ENCODE measurements around the gene GTF2F2.

Gene GTF2F2

DNA sequence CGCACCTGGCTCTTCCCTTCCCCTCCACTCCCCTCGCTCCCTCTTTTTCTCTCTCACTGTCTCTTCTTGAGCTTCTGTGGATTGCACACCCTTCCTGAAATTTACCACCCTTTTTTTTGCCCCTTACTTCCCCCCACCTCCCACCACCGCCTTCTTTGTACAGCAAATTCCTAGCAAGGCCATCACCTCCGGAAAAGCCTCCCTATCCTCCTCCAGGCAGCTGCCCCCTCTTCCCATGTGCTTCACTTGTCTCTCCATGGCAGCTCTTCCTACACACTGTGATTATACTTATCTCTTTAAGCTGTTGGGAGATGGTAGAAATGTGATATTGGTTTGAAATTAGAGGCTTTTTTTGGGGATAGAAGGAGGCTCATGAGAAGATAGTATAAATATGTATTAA lies 108.9 kb downstream of the GTF2F2 start:
- no peak overlapping the region for H3K27ac ChIP-seq
- TF ChIP-seq, protein P1, sequence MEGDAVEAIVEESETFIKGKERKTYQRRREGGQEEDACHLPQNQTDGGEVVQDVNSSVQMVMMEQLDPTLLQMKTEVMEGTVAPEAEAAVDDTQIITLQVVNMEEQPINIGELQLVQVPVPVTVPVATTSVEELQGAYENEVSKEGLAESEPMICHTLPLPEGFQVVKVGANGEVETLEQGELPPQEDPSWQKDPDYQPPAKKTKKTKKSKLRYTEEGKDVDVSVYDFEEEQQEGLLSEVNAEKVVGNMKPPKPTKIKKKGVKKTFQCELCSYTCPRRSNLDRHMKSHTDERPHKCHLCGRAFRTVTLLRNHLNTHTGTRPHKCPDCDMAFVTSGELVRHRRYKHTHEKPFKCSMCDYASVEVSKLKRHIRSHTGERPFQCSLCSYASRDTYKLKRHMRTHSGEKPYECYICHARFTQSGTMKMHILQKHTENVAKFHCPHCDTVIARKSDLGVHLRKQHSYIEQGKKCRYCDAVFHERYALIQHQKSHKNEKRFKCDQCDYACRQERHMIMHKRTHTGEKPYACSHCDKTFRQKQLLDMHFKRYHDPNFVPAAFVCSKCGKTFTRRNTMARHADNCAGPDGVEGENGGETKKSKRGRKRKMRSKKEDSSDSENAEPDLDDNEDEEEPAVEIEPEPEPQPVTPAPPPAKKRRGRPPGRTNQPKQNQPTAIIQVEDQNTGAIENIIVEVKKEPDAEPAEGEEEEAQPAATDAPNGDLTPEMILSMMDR (conservative IDR thresholded peaks at IDR 0.05) = no peak
- TF ChIP-seq ZFX (IDR thresholded peaks at IDR 0.05) = no peak

DNA sequence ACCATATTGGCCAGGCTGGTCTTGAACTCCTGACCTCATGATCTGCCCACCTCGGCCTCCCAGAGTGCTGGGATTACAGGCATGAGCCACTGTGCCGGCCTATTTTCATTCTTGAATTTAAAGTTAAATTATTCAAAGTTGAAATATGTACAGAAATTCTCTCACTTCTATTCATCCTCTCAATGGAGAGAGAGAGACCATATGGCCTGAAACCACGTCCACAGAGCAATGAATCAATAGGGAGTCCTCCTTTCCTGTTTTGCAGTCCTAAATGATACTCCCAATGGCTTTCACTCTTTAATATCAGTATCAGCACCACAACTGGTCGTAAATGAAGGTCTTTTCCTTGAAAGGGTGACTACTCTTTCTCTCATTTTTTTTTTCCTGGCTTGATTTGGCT lies 111.0 kb downstream of the GTF2F2 start:
- TF ChIP-seq, protein P1 (conservative IDR thresholded peaks at IDR 0.05) = no peak
- no peak for TF ChIP-seq ZFX (IDR thresholded peaks at IDR 0.05)
- no peak overlapping the region for H3K27ac ChIP-seq

DNA sequence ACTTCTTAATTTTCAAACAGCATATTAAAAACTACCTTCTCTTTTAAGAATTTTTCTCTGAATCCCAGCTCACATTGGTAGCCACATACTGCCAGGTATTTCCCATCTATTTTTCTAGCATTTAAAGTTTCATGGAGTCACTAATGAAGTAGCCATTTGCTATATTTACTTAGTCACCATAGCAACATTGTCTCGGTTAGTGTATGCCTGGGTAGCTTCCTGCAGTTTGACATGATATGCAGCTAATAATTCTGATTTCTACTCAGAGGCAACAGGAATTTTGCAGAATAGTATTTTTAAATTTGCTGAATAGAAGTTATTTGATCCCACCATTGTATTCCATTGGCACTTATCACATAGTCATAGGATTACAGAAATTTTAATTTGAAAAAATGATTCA lies 111.4 kb downstream of the GTF2F2 start:
- TF ChIP-seq, protein P1 (conservative IDR thresholded peaks at IDR 0.05) = no peak
- TF ChIP-seq ZFX (IDR thresholded peaks at IDR 0.05) = no peak
- no peak overlapping the region for H3K27ac ChIP-seq

DNA sequence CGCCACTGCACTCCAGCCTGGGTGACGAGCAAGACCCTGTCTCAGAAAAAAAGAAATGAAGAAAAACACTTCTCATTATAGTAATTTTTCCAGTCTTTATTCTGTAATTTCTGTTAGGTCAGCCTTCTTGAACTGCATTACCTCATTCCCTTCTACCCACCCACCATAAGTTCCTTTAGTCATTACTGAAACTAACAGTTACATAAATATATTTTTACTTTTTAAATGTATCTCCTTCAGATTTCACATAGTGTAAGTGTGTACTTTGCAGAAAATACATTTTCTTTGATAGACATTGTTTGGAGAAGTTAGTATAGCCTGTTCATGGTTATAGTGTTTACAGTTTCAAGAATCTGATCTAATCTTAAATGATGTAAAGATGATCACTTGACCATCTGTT lies 112.3 kb downstream of the GTF2F2 start:
- no peak for TF ChIP-seq ZFX (IDR thresholded peaks at IDR 0.05)
- TF ChIP-seq, protein P1 (conservative IDR thresholded peaks at IDR 0.05) = no peak
- H3K27ac ChIP-seq = no peak overlapping the region

DNA sequence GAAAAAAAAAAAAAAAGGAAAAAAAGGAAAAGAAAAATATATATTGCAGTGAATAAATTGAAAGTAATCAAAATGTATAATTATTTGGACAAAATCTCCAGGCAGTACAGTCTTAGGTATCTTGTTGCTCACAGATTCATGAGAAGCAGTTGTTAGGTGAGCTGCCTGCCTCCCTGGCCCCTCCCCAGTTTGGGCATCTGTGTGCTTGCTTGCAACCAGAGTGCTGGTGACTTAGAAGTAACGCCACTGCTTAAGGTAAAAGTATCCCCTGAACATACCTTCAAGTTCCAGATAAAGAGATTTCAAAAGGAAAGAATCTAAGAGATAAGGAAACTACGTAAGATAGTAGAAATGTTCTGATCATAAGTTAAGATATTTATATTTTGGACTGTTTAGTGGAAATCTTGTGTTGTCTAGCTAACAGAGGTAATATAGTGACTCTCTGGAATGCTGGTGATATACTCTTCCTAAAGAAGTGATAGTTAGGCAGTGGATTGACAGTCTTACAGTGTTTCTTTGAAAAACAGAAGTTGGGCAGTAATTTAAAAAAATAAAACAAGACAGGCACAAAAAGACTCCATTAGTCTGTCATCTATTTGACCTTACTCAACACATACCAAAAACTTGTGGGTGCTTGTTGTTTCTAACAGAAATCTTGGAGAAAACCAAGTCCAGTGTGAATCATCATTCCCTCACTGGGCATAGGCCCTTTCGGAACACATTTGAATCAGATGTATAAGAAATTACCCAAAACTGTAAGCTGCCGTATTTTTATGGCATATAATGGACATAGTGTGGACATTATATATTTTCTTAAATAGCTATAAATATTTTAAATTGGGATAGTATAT lies 118.9 kb downstream of the GTF2F2 start:
- no peak for TF ChIP-seq ZFX (IDR thresholded peaks at IDR 0.05)
- TF ChIP-seq, protein P1 (conservative IDR thresholded peaks at IDR 0.05) = no peak
- no peak overlapping the region for H3K27ac ChIP-seq

DNA sequence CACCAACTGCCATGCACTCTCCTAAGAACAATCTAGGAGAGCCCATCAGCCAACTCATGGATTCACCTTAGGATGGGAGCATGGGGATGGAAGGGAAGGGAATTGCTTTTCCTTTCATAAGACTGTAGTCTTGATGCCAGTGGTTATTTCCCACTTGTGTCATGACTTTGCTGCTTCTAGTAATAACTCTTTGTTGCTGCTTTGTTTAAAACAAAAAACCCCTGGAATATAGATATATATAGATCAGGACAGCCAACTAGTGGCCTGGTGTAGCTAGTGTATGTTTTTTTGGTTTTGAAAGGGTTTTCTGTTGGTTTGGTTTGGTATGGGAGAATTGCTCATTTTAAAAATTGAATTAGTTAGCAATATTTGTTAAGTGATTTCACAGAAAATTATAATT lies 119.8 kb downstream of the GTF2F2 start:
- H3K27ac ChIP-seq = no peak overlapping the region
- TF ChIP-seq, protein P1 (conservative IDR thresholded peaks at IDR 0.05) = no peak
- no peak for TF ChIP-seq ZFX (IDR thresholded peaks at IDR 0.05)

DNA sequence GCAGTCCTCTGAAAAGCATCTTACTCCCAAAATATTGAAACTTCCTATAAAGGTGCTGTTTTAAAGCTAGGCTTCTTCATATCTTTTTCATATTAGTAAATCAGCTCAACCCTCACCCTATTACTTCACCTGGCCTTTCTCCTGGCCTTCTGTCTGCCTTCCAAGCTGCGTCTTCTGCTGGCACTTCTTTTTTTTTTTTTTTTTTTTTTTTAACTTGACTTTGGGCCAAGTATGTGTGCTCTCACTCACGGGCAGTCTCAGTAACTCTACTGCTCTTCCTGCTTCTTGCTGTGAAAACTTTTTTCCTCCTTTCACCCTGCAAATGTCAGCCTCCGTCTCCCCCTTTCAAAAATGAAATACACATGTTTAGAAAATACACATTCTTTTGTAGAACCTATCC lies 121.8 kb downstream of the GTF2F2 start:
- no peak overlapping the region for H3K27ac ChIP-seq
- TF ChIP-seq, protein P1 (conservative IDR thresholded peaks at IDR 0.05) = no peak
- TF ChIP-seq ZFX (IDR thresholded peaks at IDR 0.05) = no peak

Measured in C4-2B (cell line).